Hematopoietic multipotent progenitor cell treated with erythropoietin and hydrocortisone succinate and interleukin-3 and kit ligand, for 15 days (in vitro differentiated cells): ENCODE results near the gene RNASEH2C.
A peak's percentile ranks its signal among the peaks of the same experiment; 100 is the strongest.
"Not testable (repeated sequence)": the region's sequence is repeated elsewhere in the genome, so short reads cannot be mapped to it uniquely, and the experiment has no call there.

Experiments used
- DNase-seq: peaks from one replicate; pipeline ENCODE4 v3.0.0-alpha.2; 2015; ENCODE audit warnings: low spot score

The RNASEH2C gene

DNA sequence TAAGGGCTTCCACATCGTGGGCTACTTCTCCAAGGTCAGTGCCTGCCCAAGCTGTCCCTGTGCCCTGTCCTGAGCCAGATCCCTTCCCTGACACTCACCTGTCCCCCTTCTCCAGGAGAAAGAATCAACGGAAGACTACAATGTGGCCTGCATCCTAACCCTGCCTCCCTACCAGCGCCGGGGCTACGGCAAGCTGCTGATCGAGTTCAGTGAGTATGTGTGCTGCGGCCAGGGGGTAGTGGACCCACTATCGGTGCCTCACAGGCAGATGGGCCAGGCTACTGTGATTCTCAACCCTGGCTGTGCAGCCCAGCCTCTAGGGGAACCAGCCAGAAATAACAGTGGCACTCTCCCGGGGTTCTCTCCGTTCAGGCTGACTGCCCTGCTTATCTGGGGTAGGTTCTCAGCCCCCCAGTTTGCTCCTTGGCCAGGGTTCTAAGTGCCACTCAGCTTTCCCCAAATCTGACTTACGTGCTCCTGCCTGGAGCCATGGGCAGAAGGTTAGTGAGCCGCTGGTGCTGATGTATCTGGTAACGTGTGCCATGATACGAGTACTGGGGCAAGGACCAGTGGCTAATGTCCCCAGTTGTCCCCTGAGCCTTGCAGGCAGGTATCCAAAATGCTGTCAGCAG, 3.7 kb downstream of the RNASEH2C start:
- no peak for DNase-seq

DNA sequence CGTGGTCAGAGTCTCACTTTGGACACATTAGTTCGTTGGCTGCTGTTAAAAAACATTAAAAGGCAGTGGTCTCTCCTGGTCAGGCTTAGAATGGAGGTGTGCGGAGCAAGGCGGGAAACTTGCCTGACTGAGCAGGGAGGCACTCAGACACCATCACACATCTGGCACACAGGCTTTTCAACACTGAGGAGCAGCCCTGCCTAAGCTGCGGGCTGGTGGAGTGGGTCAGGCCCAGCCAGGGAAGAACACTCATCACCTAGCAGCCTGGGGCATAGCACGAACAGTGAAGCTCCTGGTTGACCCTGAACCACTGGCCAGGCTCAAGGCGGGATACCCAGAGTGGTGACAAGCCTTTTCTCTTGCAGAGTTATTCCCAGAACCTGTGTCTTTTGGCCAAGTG, 4.3 kb downstream of the RNASEH2C start:
- DNase-seq, result no peak

DNA sequence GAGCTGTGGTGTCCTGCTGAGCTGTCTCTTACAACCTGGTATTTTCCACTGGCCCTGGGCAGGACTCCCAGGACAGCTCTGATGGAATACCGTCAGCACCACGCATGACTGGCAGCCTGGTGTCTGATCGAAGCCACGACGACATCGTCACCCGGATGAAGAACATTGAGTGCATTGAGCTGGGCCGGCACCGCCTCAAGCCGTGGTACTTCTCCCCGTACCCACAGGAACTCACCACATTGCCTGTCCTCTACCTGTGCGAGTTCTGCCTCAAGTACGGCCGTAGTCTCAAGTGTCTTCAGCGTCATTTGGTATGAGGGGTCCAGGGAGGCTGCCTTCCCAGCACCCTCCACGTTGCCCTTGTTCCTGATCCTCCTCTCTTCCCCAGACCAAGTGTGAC, 6.2 kb downstream of the RNASEH2C start:
- DNase-seq, result no peak

DNA sequence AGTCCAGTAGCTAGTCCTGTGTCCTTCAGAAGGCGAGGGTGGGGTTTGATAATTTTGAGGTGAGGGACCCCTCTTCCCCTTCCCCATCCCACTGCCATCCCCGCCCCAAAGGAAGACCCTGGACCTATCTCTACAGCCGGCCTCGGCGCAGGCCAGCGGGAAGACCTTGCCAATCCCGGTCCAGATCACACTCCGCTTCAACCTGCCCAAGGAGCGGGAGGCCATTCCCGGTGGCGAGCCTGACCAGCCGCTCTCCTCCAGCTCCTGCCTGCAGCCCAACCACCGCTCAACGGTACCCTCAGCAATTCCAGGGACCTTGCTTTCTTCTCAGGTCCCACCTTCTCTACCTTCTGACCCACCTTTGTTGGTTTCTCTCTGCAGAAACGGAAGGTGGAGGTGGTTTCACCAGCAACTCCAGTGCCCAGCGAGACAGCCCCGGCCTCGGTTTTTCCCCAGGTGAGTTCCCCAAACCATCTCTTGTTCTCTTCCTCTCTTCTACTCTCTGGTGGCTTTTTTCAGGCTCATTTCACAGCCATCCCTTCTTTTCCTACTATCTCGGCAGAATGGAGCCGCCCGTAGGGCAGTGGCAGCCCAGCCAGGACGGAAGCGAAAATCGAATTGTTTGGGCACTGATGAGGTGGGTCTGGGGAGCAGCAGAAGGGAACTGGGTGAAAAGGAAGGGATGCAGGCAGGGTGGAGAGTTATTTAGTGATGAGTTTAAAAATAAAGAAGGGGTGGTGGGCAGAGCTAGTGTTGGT, 7.2 kb downstream of the RNASEH2C start:
- DNase-seq, result no peak

DNA sequence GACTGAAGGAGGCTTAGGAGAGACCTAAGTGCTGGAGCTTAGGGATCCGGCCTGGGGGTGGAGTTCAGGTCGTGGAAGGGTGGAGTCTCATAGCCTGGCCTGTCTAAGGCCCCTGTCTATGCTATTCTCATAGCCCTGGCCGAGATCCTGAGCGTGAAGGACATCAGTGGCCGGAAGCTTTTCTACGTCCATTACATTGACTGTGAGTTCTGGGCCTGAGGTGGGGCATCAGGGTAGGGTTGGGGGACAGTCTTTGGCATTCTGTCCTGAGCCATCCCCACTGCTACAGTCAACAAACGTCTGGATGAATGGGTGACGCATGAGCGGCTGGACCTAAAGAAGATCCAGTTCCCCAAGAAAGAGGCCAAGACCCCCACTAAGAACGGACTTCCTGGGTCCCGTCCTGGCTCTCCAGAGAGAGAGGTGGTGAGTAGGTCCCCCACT, 7.9 kb downstream of the RNASEH2C start:
- DNase-seq, result no peak

DNA sequence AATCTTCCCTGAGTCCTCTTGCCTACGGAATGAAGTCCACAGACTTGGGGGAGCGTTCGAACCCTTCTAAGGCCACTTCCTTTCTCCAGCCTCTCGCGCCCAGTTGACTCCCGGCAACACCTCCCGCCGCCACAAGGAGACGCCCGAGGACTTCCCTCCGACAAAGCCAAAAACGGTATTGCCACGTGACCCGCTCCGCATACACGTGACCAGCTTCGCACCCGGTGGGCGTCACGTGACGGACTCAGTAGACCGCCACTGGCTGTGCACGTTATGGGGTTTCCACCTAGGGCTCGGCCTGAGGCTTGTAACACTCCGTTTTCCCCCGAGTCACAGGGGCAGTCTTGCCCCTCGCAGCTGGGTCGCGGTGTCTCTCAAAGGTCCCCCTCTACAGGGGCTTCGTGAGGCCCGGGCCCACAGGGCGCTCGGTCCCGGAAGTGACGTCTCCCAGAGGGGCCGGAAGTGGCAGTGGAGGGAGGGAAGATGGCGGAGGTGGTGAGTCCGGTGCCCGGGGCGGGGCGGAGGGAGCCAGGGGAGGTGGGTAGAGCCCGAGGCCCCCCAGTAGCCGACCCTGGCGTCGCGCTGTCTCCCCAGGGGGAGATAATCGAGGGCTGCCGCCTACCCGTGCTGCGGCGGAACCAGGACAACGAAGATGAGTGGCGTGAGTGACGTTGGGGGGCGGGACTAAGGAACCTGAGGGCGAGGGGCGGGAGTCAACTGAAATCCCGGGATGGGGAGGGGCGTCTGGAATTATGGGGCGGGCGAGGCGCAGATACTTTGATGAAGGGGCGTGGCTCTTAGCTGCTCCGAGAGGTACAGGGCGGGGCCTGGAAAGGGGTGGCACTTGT, 8.6 kb downstream of the RNASEH2C start, which contains the start of gene KAT5:
Gene KAT5 (plus strand): TSS at position 468 of the 848 bp plus-strand sequence. CDS start 16 bp downstream, at position 484.
- DNase-seq, result peak; percentile 99

DNA sequence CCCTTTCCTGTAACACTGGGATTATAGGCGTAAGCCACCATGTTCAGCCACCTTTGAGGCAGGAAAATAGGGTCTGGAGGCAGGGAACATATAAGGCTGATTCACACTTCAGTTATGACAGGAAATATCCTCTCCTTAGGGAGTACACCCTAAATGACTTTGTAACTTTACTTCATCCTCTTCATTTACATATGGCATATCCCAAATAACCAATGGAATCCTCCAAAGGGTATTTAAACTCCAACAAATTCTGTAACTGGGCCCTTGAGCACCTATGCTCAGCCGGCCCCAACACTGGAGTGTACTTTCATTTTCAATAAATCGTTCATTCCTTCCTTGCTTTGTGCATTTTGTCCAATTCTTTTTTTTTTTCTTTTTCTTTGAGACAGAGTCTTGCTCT, 10.2 kb downstream of the RNASEH2C start:
- no peak for DNase-seq

DNA sequence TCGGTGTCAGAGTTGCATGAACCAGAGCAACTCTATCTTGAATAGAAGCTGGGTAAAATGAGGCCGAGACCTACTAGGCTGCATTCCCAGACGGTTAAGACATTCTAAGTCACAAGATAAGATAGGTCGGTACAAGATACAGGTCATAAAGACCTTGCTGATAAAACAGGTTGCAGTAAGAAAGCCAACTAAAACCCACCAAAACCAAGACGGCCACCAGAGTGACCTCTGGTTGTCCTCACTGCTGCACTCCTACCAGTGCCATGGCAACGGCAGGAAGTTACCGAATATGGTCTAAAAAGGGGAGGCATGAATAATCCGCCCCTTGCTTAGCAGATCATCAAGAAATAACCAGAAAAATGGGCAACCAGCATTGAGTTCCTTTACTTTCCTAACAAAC, 10.9 kb downstream of the RNASEH2C start:
- DNase-seq, result no peak

DNA sequence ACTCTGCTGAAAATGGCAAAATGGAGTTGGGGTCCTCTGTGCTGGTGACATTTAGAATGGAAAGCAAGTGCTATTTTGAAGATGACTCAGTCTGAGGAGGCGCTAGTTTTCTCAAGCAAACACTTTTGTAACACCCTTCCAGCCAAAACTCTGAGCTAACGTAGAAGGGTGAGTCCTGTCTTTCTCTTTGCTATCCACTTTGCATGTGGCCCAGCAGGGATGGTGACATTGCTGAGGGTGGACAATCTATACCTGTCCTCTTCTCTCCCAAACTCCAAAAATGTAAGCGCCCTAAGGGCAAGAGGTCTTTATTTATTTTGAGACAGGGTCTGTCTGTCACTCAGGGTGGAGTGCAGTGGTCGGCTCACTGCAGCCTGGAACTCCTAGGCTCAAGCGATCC, 12.1 kb downstream of the RNASEH2C start:
- no peak for DNase-seq

DNA sequence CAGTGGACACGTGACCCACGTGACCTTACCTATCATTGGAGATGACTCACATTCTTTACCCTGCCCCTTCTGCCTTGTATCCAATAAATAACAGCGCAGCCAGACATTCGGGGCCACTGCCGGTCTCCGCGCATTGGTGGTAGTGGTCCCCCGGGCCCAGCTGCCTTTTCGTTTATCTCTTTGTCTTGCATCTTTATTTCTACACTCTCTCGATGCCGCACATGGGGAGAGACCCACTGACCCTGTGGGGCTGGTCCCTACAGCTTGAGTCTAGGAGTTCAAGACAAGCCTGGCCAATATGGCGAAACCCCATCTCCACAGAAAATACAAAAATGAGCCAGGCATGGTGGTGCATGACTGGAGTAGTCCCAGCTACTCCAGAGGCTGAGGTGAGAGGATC, 13.6 kb downstream of the RNASEH2C start:
- not testable (repeated sequence) for DNase-seq

DNA sequence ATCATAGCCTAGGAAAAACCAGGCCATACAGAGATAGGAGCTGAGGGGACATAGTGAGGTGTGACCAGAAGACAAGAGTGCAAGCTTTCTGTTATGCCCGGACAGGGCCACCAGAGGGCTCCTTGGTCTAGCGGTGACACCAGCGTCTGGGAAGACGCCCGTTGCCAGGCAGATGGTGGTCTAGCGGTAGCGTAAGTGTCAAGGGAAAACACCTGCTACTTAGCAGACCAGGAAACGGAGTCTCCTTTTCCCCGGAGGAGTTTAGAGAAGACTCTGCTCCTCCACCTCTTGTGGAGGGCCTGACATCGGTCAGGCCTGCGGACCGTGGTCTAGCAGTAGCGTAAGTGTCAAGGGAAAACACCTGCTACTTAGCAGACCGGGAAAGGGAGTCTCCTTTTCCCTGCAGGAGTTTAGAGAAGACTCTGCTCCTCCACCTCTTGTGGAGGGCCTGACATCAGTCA, 14.3 kb downstream of the RNASEH2C start:
- peak; percentile 47 for DNase-seq

DNA sequence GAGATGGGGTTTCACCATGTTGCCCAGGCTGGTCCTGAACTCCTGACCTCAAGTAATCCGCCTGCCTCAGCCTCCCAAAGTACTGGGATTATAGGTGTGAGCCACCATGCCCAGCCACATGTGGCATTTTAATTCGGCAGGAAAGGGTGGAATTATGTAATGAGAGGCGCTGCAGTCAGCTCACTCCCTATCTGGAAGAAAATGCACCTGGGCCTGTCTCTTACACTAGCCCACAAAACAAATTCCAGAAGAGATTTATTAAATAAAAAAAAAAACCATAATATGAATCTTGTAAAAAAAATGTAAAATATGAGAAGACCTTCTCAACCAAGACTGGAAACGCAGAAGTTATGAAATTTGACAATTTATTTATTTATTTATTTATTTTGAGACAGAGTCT, 16.8 kb downstream of the RNASEH2C start:
- DNase-seq, result no peak

DNA sequence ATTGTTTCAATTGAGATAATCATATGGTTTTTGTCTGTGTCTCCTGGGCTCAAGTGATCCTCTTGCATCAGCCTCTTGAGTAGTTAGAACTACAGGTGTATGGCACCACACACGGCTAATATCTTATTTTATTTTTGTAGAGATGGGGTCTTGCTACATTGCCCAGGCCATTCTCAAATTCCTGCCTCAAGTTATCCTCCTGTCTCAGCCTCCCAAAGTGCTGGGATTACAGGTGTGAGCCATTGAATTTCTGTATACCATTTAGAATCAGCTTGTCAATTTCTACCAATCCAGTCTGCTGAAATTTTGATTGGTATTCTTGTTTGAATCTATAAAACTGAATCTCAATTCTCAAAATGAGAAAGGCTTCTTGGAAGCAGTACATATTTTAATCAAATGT, 18.9 kb downstream of the RNASEH2C start:
- DNase-seq, result no peak

DNA sequence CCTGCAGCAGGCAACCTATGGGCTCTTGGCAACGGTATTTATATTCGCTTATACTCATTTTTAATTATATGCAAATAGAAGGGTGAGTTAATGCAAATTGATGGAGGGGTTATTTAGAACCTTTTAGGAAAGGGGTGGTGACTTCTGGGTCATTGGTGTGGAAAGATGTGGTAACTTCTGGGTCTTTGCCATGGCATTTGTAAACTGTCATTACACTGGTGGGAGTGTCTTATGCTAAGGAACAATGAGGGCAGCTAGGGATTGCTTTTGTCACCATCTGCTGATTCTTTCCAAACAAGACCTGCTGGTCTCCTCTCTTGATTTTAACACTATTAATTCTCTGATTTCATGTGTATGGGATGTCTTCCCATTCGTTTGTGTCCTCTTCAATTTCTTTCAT, 20.2 kb downstream of the RNASEH2C start:
- no peak for DNase-seq

DNA sequence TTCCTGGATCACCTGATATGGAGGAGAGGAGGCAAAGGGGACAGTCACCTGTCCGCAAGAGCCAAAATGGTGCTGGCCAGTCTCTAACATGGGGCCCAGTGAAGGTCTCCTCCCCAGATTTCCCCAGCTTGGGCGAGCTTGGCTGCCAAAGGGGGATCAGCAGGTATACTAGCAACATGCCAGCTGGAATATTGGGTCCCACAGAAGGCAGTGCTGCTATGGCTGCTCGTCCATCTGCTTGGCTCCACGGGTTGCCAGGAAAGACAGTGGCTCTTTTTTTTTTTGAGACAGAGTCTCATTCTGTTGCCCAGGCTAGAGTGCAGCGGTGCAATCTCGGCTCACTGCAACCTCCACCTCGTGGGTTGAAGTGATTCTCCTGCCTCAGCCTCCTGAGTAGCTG, 21.3 kb downstream of the RNASEH2C start:
- DNase-seq, result no peak

DNA sequence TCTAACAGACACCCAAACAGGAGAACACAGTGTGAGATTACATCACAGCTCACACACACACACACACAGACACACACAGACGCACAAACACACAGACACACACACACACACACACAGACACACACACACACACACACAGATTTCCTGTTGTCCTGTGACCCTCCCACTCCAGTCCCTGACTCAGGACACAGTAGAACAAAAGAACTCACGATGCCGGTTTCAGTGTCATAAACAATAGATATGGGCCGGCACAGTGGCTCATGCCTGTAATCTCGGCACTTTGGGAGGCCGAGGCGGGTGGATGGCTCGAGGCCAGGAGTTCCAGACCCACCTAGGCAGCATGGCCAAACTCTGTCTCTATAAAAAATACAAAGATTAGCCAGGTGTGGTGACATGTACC, 22.4 kb downstream of the RNASEH2C start:
- no peak for DNase-seq

DNA sequence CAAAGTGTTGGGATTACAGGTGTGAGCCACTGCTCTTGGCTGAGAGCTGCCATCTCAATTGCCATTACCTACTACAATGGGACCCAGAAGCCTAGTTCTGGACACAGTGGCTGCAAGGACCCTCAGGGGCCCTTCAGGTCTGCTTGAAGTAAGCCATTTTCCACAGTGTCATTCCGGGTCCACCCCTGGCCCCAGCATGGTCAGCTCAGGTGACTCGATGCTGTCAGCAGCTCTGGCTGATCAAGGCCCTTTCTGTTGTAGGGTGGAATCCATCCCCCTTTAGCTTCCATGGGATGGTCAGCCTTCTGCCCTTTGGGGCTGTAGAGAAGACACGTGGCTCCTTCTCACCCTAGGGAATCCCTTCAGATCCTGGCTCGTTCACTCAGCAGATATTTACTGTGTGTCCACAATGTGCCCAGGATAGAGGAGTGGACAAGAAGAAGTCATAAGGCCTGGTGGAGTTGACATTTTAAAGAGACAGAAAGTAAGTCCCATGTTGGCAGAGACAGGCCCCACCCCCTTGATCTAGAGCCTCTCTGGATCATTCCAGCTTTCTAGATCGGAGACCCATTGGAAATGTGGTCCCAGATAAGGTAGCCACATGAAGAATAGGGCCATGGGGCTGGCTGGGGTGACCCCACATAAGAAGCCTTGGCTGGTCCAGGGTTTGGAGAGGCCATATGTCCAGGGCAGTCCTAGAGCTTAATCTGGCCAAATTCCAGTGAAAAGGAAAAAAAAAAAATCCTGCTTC, 23.6 kb downstream of the RNASEH2C start:
- no peak for DNase-seq

DNA sequence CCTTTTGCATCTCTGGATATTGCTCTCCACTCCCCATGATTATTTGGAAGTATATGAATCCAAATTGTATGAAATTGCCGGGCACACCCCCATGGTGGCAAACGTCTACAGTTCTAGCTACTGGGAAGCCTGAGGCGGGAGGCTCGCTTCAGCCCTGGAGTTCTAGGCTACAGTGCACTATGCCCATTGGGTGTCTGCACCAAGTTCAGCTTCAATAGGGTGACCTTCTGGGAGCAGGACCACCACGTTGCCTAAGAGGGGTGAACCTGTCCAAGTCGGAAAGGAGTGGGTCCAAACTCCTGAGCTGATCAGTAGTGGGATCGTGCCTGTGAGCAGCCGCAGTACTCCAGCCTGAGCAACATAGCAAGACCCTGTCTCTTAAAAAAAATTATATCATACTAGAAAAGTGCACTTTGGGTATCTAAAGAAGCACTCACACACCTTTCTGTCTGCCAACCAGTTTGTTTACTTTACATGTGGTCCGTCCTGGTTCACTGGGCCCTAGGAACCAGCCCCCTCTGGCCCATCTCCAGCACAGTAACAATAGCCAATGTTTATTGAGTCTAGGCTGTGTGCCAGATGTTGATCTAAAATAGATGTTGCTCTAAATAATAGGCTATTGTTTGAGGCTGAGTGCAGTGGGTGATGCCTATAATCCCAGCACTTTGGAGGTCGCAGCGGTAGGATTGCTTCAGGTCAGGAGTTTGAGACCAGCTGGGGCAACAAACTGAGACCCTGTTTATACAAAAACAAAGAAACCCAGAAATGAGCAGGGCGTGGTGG, 24.9 kb downstream of the RNASEH2C start:
- DNase-seq, result no peak

DNA sequence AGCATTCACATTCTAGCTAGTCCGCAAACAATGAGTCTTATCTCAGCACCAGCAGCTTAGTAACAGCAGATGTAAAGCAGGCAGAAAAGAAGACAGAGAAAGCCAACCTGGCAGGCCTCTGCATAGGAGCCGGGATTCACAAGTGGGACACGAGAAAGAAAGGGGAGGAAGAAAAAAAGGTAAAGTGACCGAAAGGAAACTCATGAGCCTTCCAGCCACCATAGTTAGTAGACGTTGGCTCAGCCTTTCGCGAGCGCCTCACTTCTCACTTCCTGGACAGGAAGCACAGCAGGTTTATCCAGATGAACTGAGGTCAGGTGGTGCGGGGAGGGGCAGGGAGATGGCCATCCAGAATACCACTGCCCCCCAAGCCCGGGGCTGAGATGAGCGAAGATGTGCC, 28.2 kb downstream of the RNASEH2C start:
- DNase-seq, result no peak

DNA sequence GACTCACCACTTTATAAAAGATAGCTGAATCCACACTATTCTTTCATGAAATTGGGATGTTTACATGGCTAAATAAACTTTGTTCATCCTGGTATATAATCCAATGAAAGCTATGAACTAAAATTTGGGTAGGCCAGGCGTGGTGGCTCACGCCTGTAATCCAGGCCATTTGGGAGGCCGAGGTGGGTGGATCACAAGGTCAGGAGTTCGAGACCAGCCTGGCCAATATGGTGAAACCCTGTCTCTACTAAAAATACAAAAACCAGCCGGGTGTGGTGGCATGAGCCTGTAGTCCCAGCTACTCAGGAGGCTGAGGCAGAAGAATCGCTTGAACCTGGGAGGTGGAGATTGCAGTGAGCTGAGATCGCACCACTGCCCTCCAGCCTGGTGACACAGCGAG, 28.8 kb downstream of the RNASEH2C start:
- not testable (repeated sequence) for DNase-seq

DNA sequence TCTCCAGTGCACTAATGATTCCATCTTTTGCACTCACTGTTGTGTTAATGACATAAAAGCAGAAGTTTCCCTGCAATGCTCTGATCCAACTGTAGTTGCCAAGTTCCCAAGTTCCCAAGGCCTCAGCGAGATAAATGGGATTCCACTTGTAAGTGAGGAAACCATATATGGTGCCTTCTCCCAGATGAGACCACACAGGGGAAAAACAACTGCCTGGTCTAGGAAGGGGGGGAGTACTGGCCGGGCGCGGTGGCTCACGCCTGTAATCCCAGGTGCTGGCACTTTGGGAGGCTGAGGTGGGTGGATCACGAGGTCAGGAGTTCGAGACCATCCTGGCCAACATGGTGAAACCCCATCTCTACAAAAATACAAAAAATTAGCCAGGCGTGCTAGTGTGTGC, 34.6 kb downstream of the RNASEH2C start:
- no peak for DNase-seq
